Measurements from ENCODE around the gene ARHGEF10L.

GRCh38 chr1:17521946-17522612 lies 17.4 kb upstream of the ARHGEF10L start:
- no peak for TF ChIP-seq GATA2 (IDR thresholded peaks at IDR 0.05; ENCODE audit: low read depth, low read length)
- TF ChIP-seq GATA3 (IDR thresholded peaks at IDR 0.05; ENCODE audit: low read depth, low read length) = no peak

Measured in SH-SY5Y (cell line).